ENCODE results near the gene ZNF500. TPM values are rescaled to one million over a fixed set of nuclear protein-coding genes. Genes with fewer than 3 reads are reported as not detected.

The ZNF500 gene
- total and polyA plus RNA-seq, 2 donors from 2014 or later: 4.9 to 18.3 TPM

DNA sequence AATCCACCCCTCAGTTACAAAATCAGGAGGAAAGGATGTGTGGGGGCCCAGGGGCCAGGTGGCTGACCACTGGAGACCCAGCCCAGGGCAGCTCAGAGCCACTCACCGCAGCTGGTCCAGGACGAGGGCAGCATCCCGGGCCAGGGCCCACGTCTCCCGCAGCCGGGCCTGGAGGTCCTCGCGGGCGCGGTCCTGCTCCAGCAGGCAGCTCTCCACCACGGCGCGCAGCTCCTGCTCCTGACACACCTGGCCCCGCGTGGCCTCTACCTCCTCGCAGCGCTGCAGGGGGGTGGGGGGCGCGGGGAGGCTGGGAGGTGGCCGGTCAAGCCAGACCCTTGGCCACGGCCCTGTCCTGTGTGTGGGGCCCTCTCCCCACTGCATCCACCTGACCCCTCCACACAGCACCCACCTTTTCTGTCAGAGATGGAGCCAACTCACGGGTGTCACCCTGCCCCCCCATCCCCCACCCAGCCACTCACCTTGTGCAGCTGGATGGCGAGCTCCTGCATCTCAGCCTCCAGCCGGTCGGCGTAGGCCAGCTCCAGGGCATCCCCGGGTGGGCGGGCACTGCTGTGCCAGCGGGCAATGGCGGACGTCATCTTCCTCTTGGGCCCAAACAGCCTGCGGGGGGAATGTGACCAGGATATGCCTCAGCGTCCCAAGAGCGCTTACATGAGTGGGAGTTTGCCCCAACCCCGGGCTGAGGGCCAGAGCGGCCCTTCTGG is 68.5 kb downstream of the ZNF500 start:
- intact Hi-C loops (cut with DNase I): no loop called here
- FAIRE-seq: no peak
- H3K36me3 ChIP-seq (ENCODE audit: control insufficient read depth in 2 of 3, insufficient read depth in 3 of 3, low read length in 3 of 3): peaks cover 3 to 35% (median 16%) of the 10 kb centered on the region in 3 donors

More for the DNA sequence above, 68.5 kb downstream of the ZNF500 start:
- Histone ChIP-seq H3K4me1 (ENCODE audit: control insufficient read depth in 2 of 3, insufficient read depth in 2 of 3, low read depth in 1 of 3, low read length in 3 of 3) (peaks cover 0 to 35% (median 19%) of the 10 kb centered on the region in 3 donors), H3K9me3 (ENCODE audit: control insufficient read depth in 2 of 3, insufficient read depth in 1 of 3, low read length in 3 of 3) (no peaks in the 10 kb centered on the region), H3K27me3 (ENCODE audit: control insufficient read depth, insufficient read depth, low read length) (no peaks in the 10 kb centered on the region), H3K27ac (ENCODE audit: low read depth in 2 of 2, low read length in 2 of 2) (no peak overlapping the region), H3K9ac (ENCODE audit: low read length in 3 of 3) (no peak overlapping the region), H3K4me3 (ENCODE audit: low read length in 3 of 3) (no peak overlapping the region)
- peak in 2 of 5 donors; percentile 54 to 77 for DNase-seq
- TF ChIP-seq, protein P1, sequence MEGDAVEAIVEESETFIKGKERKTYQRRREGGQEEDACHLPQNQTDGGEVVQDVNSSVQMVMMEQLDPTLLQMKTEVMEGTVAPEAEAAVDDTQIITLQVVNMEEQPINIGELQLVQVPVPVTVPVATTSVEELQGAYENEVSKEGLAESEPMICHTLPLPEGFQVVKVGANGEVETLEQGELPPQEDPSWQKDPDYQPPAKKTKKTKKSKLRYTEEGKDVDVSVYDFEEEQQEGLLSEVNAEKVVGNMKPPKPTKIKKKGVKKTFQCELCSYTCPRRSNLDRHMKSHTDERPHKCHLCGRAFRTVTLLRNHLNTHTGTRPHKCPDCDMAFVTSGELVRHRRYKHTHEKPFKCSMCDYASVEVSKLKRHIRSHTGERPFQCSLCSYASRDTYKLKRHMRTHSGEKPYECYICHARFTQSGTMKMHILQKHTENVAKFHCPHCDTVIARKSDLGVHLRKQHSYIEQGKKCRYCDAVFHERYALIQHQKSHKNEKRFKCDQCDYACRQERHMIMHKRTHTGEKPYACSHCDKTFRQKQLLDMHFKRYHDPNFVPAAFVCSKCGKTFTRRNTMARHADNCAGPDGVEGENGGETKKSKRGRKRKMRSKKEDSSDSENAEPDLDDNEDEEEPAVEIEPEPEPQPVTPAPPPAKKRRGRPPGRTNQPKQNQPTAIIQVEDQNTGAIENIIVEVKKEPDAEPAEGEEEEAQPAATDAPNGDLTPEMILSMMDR (IDR thresholded peaks at IDR 0.05; ENCODE audit: borderline replicate concordance, extremely low read depth, insufficient read depth): no peak

Other genes with a start within 250 kb of the ZNF500 start
- gene CDIP1, start 228.4 kb downstream of the ZNF500 start, total RNA-seq: 40.8 TPM
- 80.4 TPM for gene CDIP1, start 228.4 kb downstream of the ZNF500 start, polyA plus RNA-seq (ENCODE audit: insufficient read depth, low read depth, low replicate concordance)
- 0.16 TPM for gene C16orf96, start 210.8 kb downstream of the ZNF500 start, total RNA-seq
- gene C16orf96, start 210.8 kb downstream of the ZNF500 start, polyA plus RNA-seq (ENCODE audit: insufficient read depth, low read depth, low replicate concordance): 0.13 TPM
- gene UBALD1, start 152.3 kb downstream of the ZNF500 start, total RNA-seq: 38.3 TPM
- gene UBALD1, start 152.3 kb downstream of the ZNF500 start, polyA plus RNA-seq (ENCODE audit: insufficient read depth, low read depth, low replicate concordance): 31.8 TPM
- gene MGRN1, start 142.3 kb downstream of the ZNF500 start, total RNA-seq: 90.8 TPM
- gene MGRN1, start 142.3 kb downstream of the ZNF500 start, polyA plus RNA-seq (ENCODE audit: insufficient read depth, low read depth, low replicate concordance): 19.7 TPM
- 30.6 TPM for gene NUDT16L1, start 73.6 kb downstream of the ZNF500 start, total RNA-seq
- gene NUDT16L1, start 73.6 kb downstream of the ZNF500 start, polyA plus RNA-seq (ENCODE audit: insufficient read depth, low read depth, low replicate concordance): 69.4 TPM
- 27.6 TPM for gene ANKS3, start 32.9 kb downstream of the ZNF500 start, total RNA-seq
- 20.7 TPM for gene ANKS3, start 32.9 kb downstream of the ZNF500 start, polyA plus RNA-seq (ENCODE audit: insufficient read depth, low read depth, low replicate concordance)
- 1.8 TPM for gene DNAAF8, start 32.6 kb downstream of the ZNF500 start, total RNA-seq
- gene DNAAF8, start 32.6 kb downstream of the ZNF500 start, polyA plus RNA-seq (ENCODE audit: insufficient read depth, low read depth, low replicate concordance): 4.0 TPM
- not detected for gene SEPTIN12, start 21.2 kb upstream of the ZNF500 start, total RNA-seq
- gene SEPTIN12, start 21.2 kb upstream of the ZNF500 start, polyA plus RNA-seq (ENCODE audit: insufficient read depth, low read depth, low replicate concordance): not detected
- gene SMIM22, start 28.2 kb upstream of the ZNF500 start, total RNA-seq: 36.5 TPM
- gene SMIM22, start 28.2 kb upstream of the ZNF500 start, polyA plus RNA-seq (ENCODE audit: insufficient read depth, low read depth, low replicate concordance): 74.2 TPM
- 20.8 TPM for gene ROGDI, start 35.5 kb upstream of the ZNF500 start, total RNA-seq
- gene ROGDI, start 35.5 kb upstream of the ZNF500 start, polyA plus RNA-seq (ENCODE audit: insufficient read depth, low read depth, low replicate concordance): 86.1 TPM
- gene GLYR1, start 80.1 kb upstream of the ZNF500 start, total RNA-seq: 119 TPM
- gene GLYR1, start 80.1 kb upstream of the ZNF500 start, polyA plus RNA-seq (ENCODE audit: insufficient read depth, low read depth, low replicate concordance): 47.9 TPM
- gene UBN1, start 80.3 kb upstream of the ZNF500 start, total RNA-seq: 28.6 TPM
- gene UBN1, start 80.3 kb upstream of the ZNF500 start, polyA plus RNA-seq (ENCODE audit: insufficient read depth, low read depth, low replicate concordance): 6.1 TPM
- gene PPL, start 170.0 kb upstream of the ZNF500 start, total RNA-seq: 78.4 TPM
- gene PPL, start 170.0 kb upstream of the ZNF500 start, polyA plus RNA-seq (ENCODE audit: insufficient read depth, low read depth, low replicate concordance): 7.7 TPM
- gene SEC14L5, start 191.2 kb upstream of the ZNF500 start, total RNA-seq: 0.16 TPM
- gene SEC14L5, start 191.2 kb upstream of the ZNF500 start, polyA plus RNA-seq (ENCODE audit: insufficient read depth, low read depth, low replicate concordance): 0.13 TPM